CD4-positive, alpha-beta T cell (primary cell): ENCODE data around the gene GGT7. TPM values are rescaled to one million over a fixed set of nuclear protein-coding genes. Genes with fewer than 3 reads are reported as not detected.

Experiments used
- ATAC-seq: fragments of 200-7000 bp; cut with Tn5 transposase; one replicate; pipeline ENCODE4 v1.10.0; 2022; ENCODE audit warnings: mild to moderate bottlenecking; ENCODE audit not compliant: poor library complexity
- CTCF ChIA-PET: fragments of 350-600 bp; sonication (Branson Sonifier 250); formaldehyde crosslinking; loops from one replicate; lab custom pipeline; 2021; ENCODE audit warnings: antibody characterized with exemption, inconsistent platforms; lab: Charles Lee
- POLR2A ChIA-PET: fragments of 350-600 bp; sonication (Branson Sonifier 250); formaldehyde crosslinking; loops from one replicate; lab custom pipeline; 2021; ENCODE audit warnings: antibody characterized with exemption, inconsistent platforms; lab: Charles Lee
- DNase-seq, 14 experiments: peaks; one replicate each; pipeline ENCODE4 v3.0.0-alpha.2; 2013 to 2020; ENCODE audit warnings: mixed read lengths in 2 of 14
- H3K27ac ChIP-seq, 2 donors: one replicate each; pipeline versions ENCODE4 v1.5.1 to v1.7.0; 2013; ENCODE audit warnings: low read length in 2 of 2, low read depth in 1 of 2, mild to moderate bottlenecking in 1 of 2
- H3K27me3 ChIP-seq, 2 experiments: 1 replicate in 1 of 2; 2 replicates in 1 of 2; pipeline versions ENCODE4 v1.6.1 to v1.7.0; 2013; ENCODE audit warnings: low read length in 2 of 2, control low read depth in 1 of 2, mild to moderate bottlenecking in 1 of 2, moderate library complexity in 1 of 2; ENCODE audit not compliant: insufficient read depth in 2 of 2, control insufficient read depth in 1 of 2
- H3K36me3 ChIP-seq: one replicate; pipeline ENCODE4 v1.6.1; 2013; ENCODE audit warnings: low read length, control low read depth; ENCODE audit not compliant: insufficient read depth
- H3K4me1 ChIP-seq: one replicate; pipeline ENCODE4 v1.6.1; 2013; ENCODE audit warnings: low read length, control low read depth; ENCODE audit not compliant: insufficient read depth
- H3K4me3 ChIP-seq: one replicate; pipeline ENCODE4 v1.5.1; 2013; ENCODE audit warnings: mild to moderate bottlenecking, low read length, moderate library complexity
- H3K9me3 ChIP-seq, 2 experiments: 1 replicate in 1 of 2; 2 replicates in 1 of 2; pipeline versions ENCODE4 v1.6.1 to v1.7.0; 2013; ENCODE audit warnings: low read length in 2 of 2, mild to moderate bottlenecking in 2 of 2, control low read depth in 1 of 2, moderate library complexity in 1 of 2; ENCODE audit not compliant: control insufficient read depth in 1 of 2, insufficient read depth in 1 of 2
- H3K27ac Mint-ChIP-seq: one replicate; pipeline ENCODE4 v1.8.0; 2020; ENCODE audit warnings: mixed read lengths
- H3K27me3 Mint-ChIP-seq: one replicate; pipeline ENCODE4 v1.8.0; 2021; ENCODE audit warnings: mixed read lengths
- H3K36me3 Mint-ChIP-seq: one replicate; pipeline ENCODE4 v1.8.0; 2021; ENCODE audit warnings: low read depth, mixed read lengths
- H3K4me1 Mint-ChIP-seq: one replicate; pipeline ENCODE4 v1.8.0; 2021; ENCODE audit warnings: low read depth, mixed read lengths
- H3K4me3 Mint-ChIP-seq: one replicate; pipeline ENCODE4 v1.8.0; 2020; ENCODE audit warnings: mild to moderate bottlenecking, mixed read lengths
- H3K9me3 Mint-ChIP-seq: one replicate; pipeline ENCODE4 v1.8.0; 2020; ENCODE audit warnings: mixed read lengths
- intact Hi-C, 2 experiments: fragments of 100-400 bp; cut with DNase I in 1 of 2; cut with micrococcal nuclease in 1 of 2; formaldehyde crosslinking; loops; one replicate each; pipeline versions ENCODE4 v1.15.1 to v1.9.0; 2023 to 2025; cut with DNase I, micrococcal nuclease
- total RNA-seq, 174 experiments: library from RNA in 2 of 174; stranded (reverse) in 2 of 174; gene quantifications; one replicate each; pipeline ENCODE4 v1.2.3 and lab custom pipeline; 2021 to 2026
- TF ChIP-seq, protein P1 (sequence below): fragments of 200-600 bp; IDR thresholded peaks from one replicate; pipeline ENCODE4 v1.8.0; 2022; ENCODE audit warnings: antibody characterized with exemption, mild to moderate bottlenecking

Gene GGT7
- total RNA-seq, 2 experiments from 2014 or later: 32.4 to 32.6 TPM

DNA sequence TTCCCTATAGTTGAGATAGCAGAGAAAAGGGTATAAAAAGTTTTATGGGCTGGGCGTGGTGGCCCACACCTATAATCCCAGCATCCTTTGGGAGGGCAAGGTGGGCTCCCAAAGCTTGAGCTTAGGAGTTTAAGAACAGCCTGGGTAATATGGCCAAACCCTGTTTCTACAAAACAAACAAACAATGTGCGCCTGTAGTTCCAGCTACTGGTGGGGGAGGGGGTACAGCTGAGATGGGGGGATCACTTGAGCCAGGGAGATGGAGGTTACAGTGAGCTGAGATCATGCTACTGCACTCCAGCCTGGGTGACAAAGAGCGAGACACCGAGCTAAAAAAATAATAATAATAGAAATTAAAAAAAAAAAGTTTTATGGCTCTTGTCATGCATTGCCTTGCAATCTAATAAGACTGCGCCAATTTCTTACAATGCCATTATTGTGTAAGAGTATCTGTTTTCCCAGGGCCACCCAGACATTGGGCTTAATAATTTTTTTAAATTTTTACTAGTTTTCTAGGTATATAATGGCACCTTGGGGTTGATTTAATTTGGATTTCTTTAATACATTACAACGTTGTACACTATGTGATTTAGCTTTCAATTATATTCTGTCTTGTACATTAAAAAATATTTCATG lies 7.7 kb upstream of the GGT7 start:
- TF ChIP-seq, protein P1, sequence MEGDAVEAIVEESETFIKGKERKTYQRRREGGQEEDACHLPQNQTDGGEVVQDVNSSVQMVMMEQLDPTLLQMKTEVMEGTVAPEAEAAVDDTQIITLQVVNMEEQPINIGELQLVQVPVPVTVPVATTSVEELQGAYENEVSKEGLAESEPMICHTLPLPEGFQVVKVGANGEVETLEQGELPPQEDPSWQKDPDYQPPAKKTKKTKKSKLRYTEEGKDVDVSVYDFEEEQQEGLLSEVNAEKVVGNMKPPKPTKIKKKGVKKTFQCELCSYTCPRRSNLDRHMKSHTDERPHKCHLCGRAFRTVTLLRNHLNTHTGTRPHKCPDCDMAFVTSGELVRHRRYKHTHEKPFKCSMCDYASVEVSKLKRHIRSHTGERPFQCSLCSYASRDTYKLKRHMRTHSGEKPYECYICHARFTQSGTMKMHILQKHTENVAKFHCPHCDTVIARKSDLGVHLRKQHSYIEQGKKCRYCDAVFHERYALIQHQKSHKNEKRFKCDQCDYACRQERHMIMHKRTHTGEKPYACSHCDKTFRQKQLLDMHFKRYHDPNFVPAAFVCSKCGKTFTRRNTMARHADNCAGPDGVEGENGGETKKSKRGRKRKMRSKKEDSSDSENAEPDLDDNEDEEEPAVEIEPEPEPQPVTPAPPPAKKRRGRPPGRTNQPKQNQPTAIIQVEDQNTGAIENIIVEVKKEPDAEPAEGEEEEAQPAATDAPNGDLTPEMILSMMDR: no peak
- Mint-ChIP-seq H3K36me3 (peaks cover 25% of the 10 kb centered on the region), H3K27ac (no peak overlapping the region), H3K4me3 (no peak overlapping the region), H3K27me3 (no peaks in the 10 kb centered on the region), H3K9me3 (no peaks in the 10 kb centered on the region), H3K4me1 (peaks cover 29% of the 10 kb centered on the region)
- ChIA-PET POLR2A (interaction anchor here (0.7 kb wide), 2 partner anchors 11 to 690 kb away, joined by 3 to 4 read pairs; no protein-coding TSS in a partner anchor), CTCF (interaction anchor here (0.5 to 0.9 kb wide), 2 partner anchors 10 to 641 kb away, joined by 3 read pairs; no protein-coding TSS in a partner anchor)
- no peak overlapping the region for H3K27ac ChIP-seq
- H3K36me3 ChIP-seq: peaks cover 12% of the 10 kb centered on the region
- H3K9me3 ChIP-seq: no peaks in the 10 kb centered on the region
- intact Hi-C loops: no loop called here
- H3K27me3 ChIP-seq: no peaks in the 10 kb centered on the region
- DNase-seq (no peak), ATAC-seq (no peak)
- H3K4me1 ChIP-seq: peaks cover 16% of the 10 kb centered on the region
- H3K4me3 ChIP-seq: no peak overlapping the region

DNA sequence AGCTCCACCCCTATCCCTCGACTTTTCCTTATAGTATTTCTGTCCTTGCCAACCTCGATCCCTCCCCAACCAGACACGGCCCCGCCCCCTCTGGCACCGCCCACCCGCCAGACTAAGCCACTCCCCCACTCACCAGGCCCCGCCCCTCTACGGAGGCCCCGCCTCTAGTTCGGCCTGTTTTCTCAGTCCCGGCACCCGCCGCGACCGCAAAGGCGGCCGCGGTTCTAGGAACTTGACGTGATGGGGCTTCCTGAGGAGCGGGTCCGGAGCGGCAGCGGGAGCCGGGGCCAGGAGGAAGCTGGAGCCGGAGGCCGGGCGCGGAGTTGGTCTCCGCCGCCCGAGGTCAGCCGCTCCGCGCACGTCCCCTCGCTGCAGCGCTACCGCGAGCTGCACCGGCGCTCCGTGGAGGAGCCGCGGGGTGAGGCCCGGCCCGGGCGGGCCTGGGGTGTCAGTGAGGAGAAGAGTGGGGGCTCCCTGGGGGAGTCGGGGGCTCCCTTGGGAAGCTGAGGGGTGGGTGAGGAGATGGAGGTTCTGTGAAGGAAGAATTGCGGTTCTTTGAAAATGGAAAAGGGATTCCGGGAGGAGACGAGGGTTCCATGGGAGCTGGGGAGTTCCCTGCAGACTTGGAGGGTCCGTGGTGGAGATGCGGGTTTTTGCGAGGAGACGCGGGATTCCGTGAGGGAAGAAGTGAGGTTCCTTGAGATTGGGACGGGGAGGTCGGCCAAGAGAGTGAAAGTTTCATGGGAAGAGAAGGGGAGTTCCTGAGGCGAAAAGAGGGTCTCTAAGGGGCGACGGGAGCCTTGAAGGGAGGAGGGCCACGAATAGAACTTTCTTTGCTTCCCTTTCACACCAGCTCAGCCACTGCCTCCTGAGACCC lies 4.0 kb upstream of the GGT7 start, which contains the start of gene ACSS2:
Gene ACSS2 (plus strand): TSS at position 207 of the 877 bp plus-strand sequence. CDS start 34 bp downstream, at position 241.
- Mint-ChIP-seq H3K4me3 (peak within 1 kb of the TSS; percentile 90), H3K9me3 (no peaks in the 10 kb centered on the region), H3K27me3 (no peaks in the 10 kb centered on the region), H3K27ac (peak within 1 kb of the TSS; percentile 81), H3K4me1 (peaks cover 64% of the 10 kb centered on the region), H3K36me3 (peaks cover 3% of the 10 kb centered on the region)
- TF ChIP-seq, protein P1: no peak
- Histone ChIP-seq H3K9me3 (no peaks in the 10 kb centered on the region), H3K36me3 (no peaks in the 10 kb centered on the region), H3K4me3 (peak within 1 kb of the TSS; percentile 70), H3K27me3 (no peaks in the 10 kb centered on the region), H3K27ac (peak within 1 kb of the TSS; percentile 11 to 42), H3K4me1 (peaks cover 48% of the 10 kb centered on the region)
- ChIA-PET POLR2A (interaction anchor here (0.8 to 1.5 kb wide), 8 partner anchors 10 to 360 kb away, joined by 3 to 4 read pairs (median 4); partner anchors contain the start of genes DYNLRB1, EDEM2, GSS and MYH7B), CTCF (interaction anchor here (0.5 to 2.7 kb wide), 4 partner anchors 28 to 79 kb away, joined by 3 to 21 read pairs (median 4); partner anchors contain the start of genes GSS and MYH7B)
- intact Hi-C loops: loop anchor here (1.0 to 10.0 kb wide), 7 partner anchors 79 to 882 kb away; partner anchors contain the start of genes AHCY (in 1 of the 2), DYNLRB1 (in 1 of the 2), ERGIC3 (in 1 of the 2) and GSS (in 1 of the 2)
- peak; percentile 81 for ATAC-seq
- DNase-seq: peak in 11 of 14 experiments; percentile 91 to 99 (median 94)
